GM19395 (cell line): Measurements from ENCODE around the gene BEND7.
"Not testable (repeated sequence)": the region's sequence is repeated elsewhere in the genome, so short reads cannot be mapped to it uniquely, and the experiment has no call there.

Source experiments
- ATAC-seq: cut with Tn5 transposase; IDR thresholded peaks from one replicate; pipeline ENCODE4 v1.9.1; 2021; ENCODE audit warnings: mild to moderate bottlenecking, moderate library complexity; ENCODE audit not compliant: unreplicated experiment

The BEND7 gene

GRCh38 chr10:13528875-13529713 is at the start of gene BEND7:
Gene BEND7 (minus strand): TSS chr10:13529014. CDS start chr10:13528533, 481 bp downstream.
- no peak for ATAC-seq

GRCh38 chr10:13573960-13574359 is 45.1 kb upstream of the BEND7 start:
- no peak for ATAC-seq

GRCh38 chr10:13571541-13571940 is 42.7 kb upstream of the BEND7 start:
- ATAC-seq, result no peak

- ATAC-seq, result no peak
Measured at GRCh38 chr10:13567030-13567429, 38.2 kb upstream of the BEND7 start.

GRCh38 chr10:13564576-13564975 is 35.8 kb upstream of the BEND7 start:
- no peak for ATAC-seq

- no peak for ATAC-seq
Measured at GRCh38 chr10:13563481-13564445, 34.9 kb upstream of the BEND7 start.

- ATAC-seq, result no peak
Measured at GRCh38 chr10:13560597-13560996, 31.8 kb upstream of the BEND7 start.

- ATAC-seq, result no peak
Measured at GRCh38 chr10:13559124-13559700, 30.4 kb upstream of the BEND7 start.

GRCh38 chr10:13555884-13556510 is 27.2 kb upstream of the BEND7 start:
- ATAC-seq, result no peak

- no peak for ATAC-seq
Measured at GRCh38 chr10:13550802-13551201, 22.0 kb upstream of the BEND7 start.

- no peak for ATAC-seq
Measured at GRCh38 chr10:13542533-13542932, 13.7 kb upstream of the BEND7 start.

- ATAC-seq, result not testable (repeated sequence)
Measured at GRCh38 chr10:13537985-13538384, 9.2 kb upstream of the BEND7 start.

- ATAC-seq, result no peak
Measured at GRCh38 chr10:13536674-13537366, 8.0 kb upstream of the BEND7 start.

- ATAC-seq, result no peak
Measured at GRCh38 chr10:13535346-13535745, 6.5 kb upstream of the BEND7 start.

- no peak for ATAC-seq
Measured at GRCh38 chr10:13529714-13529973, 830 bp upstream of the BEND7 start.

- ATAC-seq, result no peak
Measured at GRCh38 chr10:13528123-13528874, 515 bp downstream of the BEND7 start.

- no peak for ATAC-seq
Measured at GRCh38 chr10:13527864-13528122, 1.0 kb downstream of the BEND7 start.

GRCh38 chr10:13526948-13527863 is 1.6 kb downstream of the BEND7 start:
- ATAC-seq, result no peak

- no peak for ATAC-seq
Measured at GRCh38 chr10:13525663-13526062, 3.2 kb downstream of the BEND7 start.
